K562 (cell line): ENCODE data around the gene RPS6KA2. TPM values are rescaled to one million over a fixed set of nuclear protein-coding genes. Genes with fewer than 3 reads are reported as not detected.

ENCODE experiments used
- CAMTA2 ChIP-seq: fragments of 250-450 bp; sonication (Bioruptor Pico); conservative IDR thresholded peaks from 2 replicates; pipeline ENCODE4 v1.5.1; 2022
- ESRRB ChIP-seq: fragments of 250-450 bp; sonication (Bioruptor Pico); IDR thresholded peaks from 2 replicates; pipeline ENCODE4 v1.5.0; 2020; ENCODE audit warnings: mild to moderate bottlenecking, moderate library complexity, borderline replicate concordance
- POLR2AphosphoS5 ChIP-seq: IDR thresholded peaks from 2 replicates; pipeline ENCODE4 v1.6.1; 2011; ENCODE audit warnings: mild to moderate bottlenecking, low read depth, low read length, moderate library complexity; ENCODE audit not compliant: control insufficient read depth, insufficient read depth
- RBM15 ChIP-seq: fragments of 200-400 bp; formaldehyde crosslinking; IDR thresholded peaks from 2 replicates; pipeline ENCODE4 v1.6.1; 2018; ENCODE audit warnings: mild to moderate bottlenecking, low read length, moderate library complexity; ENCODE audit not compliant: insufficient read depth
- ZBTB17 ChIP-seq: fragments of 450-650 bp; formaldehyde crosslinking; IDR thresholded peaks from 2 replicates; pipeline ENCODE4 v1.4.0; 2020; ENCODE audit warnings: mild to moderate bottlenecking
- ZC3H4 ChIP-seq: sonication (generic); formaldehyde crosslinking; IDR thresholded peaks from 2 replicates; pipeline ENCODE4 v1.9.0; 2021; ENCODE audit warnings: missing genetic modification reagents, borderline replicate concordance
- ZNF644 ChIP-seq: fragments of 200-800 bp; sonication (Bioruptor generic); IDR thresholded peaks from 2 replicates; pipeline ENCODE4 v1.6.1; 2016; ENCODE audit warnings: low read depth, missing genetic modification characterization, missing compliant biosample characterization
- polyA plus RNA-seq, 8 experiments: library from polyadenylated mRNA; depleted of rRNA in 4 of 8; stranded (reverse) in 5 of 8; unstranded in 3 of 8; fragments of >200 nt; fragmentation: Nextera tagmentation in 2 of 8; fragmentation: Illumina TruSeq in 1 of 8; extraction: Ambion mirVana in 2 of 8; extraction: Trizol in 1 of 8; gene quantifications; 2 replicates each; pipeline versions ENCODE4 v1.2.1 to v1.2.3, GENCODE V29; 2011 to 2014; ENCODE audit warnings: inconsistent platforms in 1 of 8, missing spikeins in 1 of 8
- total RNA-seq, 7 experiments: library from RNA; depleted of rRNA in 6 of 7; stranded (reverse); fragments of >200 nt in 6 of 7; fragmentation: Illumina TruSeq in 2 of 7; extraction: Trizol in 2 of 7; gene quantifications; 2 replicates each; pipeline versions ENCODE4 v1.2.1 to v1.2.3, GENCODE V29; 2011 to 2021; ENCODE audit warnings: low replicate concordance in 1 of 7
- TF ChIP-seq, protein P1 (sequence below): fragments of 250-450 bp; sonication (Bioruptor Pico); IDR thresholded peaks from 2 replicates; pipeline ENCODE4 v1.4.0; 2020
- TF ChIP-seq, protein P2 (sequence below): fragments of 450-650 bp; IDR thresholded peaks from 2 replicates; pipeline ENCODE4 v1.6.1; 2016; ENCODE audit warnings: borderline replicate concordance
- TF ChIP-seq, protein P3 (sequence below): fragments of 250-450 bp; sonication (Bioruptor Pico); IDR thresholded peaks from 2 replicates; pipeline ENCODE4 v1.5.0; 2021; ENCODE audit warnings: mild to moderate bottlenecking, moderate library complexity

Gene RPS6KA2
- total and polyA plus RNA-seq, 9 of the 15 experiments (the other 6 are each of a cell fraction or from before 2014, with no cell fraction given) = 0.29 to 1.00 (median 0.53) TPM

DNA sequence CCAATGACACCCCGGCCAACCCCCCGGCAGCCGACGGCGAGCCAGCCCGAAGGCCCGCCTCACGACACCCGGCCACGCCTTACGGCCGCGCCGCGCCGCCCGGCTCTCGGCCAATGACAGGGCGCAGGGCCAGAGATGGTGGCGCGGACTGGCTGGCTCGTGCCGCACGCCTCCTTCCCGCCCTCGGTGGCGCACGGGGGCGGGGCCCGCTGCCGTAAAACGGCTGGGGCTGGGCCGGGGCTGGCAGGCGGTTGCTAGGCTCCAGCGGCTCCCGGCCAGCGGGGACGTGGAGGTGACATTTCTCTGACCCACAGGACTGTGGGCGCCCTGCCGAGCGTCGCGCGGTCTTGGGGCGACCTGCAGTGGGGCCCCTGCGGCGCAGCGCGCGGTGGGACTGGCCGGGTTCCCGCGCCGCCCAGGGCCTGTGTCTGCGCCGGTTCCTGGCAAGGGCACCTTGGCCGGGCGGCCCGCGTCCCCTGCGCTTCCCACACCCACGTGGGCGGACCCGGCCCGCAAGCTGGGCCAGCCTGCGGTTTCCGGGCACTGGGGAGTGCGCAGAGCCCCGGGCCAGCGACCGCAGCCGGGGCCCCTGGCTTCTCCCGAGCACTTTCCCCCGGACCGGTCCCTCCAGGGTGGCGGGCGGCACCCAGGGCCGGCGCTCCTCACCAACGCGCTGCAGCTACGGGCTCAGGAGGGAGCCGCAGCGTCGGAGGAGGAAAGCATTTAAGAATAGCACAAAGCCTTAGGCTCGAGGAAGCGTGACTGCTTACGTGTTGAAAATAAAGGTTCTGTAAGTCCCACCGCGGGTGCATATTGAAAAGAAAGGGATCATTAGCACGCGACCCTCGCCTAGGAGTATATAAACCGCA, 243.9 kb downstream of the RPS6KA2 start, which contains the start of gene MPC1 (continued):
- TF ChIP-seq, protein P1, sequence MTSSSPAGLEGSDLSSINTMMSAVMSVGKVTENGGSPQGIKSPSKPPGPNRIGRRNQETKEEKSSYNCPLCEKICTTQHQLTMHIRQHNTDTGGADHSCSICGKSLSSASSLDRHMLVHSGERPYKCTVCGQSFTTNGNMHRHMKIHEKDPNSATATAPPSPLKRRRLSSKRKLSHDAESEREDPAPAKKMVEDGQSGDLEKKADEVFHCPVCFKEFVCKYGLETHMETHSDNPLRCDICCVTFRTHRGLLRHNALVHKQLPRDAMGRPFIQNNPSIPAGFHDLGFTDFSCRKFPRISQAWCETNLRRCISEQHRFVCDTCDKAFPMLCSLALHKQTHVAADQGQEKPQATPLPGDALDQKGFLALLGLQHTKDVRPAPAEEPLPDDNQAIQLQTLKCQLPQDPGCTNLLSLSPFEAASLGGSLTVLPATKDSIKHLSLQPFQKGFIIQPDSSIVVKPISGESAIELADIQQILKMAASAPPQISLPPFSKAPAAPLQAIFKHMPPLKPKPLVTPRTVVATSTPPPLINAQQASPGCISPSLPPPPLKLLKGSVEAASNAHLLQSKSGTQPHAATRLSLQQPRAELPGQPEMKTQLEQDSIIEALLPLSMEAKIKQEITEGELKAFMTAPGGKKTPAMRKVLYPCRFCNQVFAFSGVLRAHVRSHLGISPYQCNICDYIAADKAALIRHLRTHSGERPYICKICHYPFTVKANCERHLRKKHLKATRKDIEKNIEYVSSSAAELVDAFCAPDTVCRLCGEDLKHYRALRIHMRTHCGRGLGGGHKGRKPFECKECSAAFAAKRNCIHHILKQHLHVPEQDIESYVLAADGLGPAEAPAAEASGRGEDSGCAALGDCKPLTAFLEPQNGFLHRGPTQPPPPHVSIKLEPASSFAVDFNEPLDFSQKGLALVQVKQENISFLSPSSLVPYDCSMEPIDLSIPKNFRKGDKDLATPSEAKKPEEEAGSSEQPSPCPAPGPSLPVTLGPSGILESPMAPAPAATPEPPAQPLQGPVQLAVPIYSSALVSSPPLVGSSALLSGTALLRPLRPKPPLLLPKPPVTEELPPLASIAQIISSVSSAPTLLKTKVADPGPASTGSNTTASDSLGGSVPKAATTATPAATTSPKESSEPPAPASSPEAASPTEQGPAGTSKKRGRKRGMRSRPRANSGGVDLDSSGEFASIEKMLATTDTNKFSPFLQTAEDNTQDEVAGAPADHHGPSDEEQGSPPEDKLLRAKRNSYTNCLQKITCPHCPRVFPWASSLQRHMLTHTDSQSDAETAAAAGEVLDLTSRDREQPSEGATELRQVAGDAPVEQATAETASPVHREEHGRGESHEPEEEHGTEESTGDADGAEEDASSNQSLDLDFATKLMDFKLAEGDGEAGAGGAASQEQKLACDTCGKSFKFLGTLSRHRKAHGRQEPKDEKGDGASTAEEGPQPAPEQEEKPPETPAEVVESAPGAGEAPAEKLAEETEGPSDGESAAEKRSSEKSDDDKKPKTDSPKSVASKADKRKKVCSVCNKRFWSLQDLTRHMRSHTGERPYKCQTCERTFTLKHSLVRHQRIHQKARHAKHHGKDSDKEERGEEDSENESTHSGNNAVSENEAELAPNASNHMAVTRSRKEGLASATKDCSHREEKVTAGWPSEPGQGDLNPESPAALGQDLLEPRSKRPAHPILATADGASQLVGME = no peak
- TF ChIP-seq, protein P2, sequence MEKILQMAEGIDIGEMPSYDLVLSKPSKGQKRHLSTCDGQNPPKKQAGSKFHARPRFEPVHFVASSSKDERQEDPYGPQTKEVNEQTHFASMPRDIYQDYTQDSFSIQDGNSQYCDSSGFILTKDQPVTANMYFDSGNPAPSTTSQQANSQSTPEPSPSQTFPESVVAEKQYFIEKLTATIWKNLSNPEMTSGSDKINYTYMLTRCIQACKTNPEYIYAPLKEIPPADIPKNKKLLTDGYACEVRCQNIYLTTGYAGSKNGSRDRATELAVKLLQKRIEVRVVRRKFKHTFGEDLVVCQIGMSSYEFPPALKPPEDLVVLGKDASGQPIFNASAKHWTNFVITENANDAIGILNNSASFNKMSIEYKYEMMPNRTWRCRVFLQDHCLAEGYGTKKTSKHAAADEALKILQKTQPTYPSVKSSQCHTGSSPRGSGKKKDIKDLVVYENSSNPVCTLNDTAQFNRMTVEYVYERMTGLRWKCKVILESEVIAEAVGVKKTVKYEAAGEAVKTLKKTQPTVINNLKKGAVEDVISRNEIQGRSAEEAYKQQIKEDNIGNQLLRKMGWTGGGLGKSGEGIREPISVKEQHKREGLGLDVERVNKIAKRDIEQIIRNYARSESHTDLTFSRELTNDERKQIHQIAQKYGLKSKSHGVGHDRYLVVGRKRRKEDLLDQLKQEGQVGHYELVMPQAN = peak; percentile 50; the same call in 1 of the 2 replicates
- TF ChIP-seq ZC3H4 (CRISPR knock-in tag) = no peak
- peak; percentile 67; the same call in 1 of the 2 replicates for TF ChIP-seq ZBTB17 (CRISPR knock-in tag)
- peak; percentile 68 for TF ChIP-seq POLR2AphosphoS5
- no peak for TF ChIP-seq RBM15
- TF ChIP-seq CAMTA2 (CRISPR knock-in tag) = no peak
- TF ChIP-seq ZNF644 (tag) = no peak
- no peak for TF ChIP-seq ESRRB (CRISPR knock-in tag)
- TF ChIP-seq, protein P3, sequence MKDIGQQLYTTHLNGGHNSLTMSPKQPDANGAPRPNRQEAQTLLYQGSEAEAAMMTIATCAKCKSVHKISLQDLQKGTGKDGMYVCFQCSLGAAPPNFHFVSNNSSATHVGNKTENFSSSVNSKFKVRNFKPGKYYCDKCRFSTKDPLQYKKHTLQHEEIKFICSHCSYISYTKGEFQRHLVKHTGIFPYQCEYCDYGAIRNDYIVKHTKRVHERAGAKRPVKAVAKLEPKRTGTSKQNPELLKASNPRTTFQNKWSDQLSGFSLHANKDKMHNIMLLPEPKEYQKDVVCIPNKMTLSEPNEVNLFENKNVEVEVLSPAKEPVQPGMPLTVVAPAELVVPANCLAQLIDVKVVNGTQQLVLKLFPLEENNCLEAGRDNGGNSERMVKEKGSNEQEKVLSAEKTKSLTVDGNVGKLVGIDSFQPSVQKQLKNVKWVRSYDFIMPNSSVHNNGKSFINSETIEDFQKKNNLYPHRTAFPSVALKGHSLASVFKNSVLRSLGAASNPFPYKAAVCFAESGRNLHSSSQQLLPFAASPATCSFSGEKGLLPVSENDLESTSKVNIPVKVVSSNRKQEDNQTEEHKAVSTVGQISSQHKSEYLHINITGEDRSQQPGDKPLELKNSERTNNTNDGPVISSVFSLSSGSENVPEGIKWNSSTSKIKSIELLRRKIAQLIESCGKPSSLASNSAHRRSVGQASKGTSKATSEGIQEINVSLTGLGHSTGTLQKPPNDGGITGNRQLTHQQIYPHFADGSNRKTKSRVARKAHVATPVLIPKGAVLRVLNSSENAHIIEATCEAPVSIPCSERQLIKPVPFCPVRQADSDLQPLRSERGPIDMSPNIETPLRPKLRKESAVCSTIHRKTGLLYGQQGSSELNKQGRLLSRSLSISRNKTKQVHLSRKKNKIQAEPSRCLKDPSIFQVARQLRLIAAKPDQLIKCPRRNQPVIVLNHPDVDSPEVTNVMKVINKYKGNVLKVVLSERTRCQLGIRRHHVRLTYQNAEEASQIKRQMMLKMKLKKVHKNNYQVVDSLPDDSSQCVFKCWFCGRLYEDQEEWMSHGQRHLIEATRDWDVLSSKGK (CRISPR knock-in tag) = no peak
